Ishikawa (cell line): Measurements from ENCODE around the gene FMNL2.

Experiments
- CEBPB ChIP-seq: IDR thresholded peaks from 2 replicates; pipeline ENCODE4 v1.6.1; 2012
- CREB1 ChIP-seq: IDR thresholded peaks from 2 replicates; pipeline ENCODE4 v1.6.1; 2012; ENCODE audit warnings: low read depth
- EP300 ChIP-seq: IDR thresholded peaks from 2 replicates; pipeline ENCODE4 v1.6.1; 2012; ENCODE audit warnings: borderline replicate concordance
- RAD21 ChIP-seq: IDR thresholded peaks from 2 replicates; pipeline ENCODE4 v1.6.1; 2012; ENCODE audit warnings: low read depth
- TAF1 ChIP-seq: IDR thresholded peaks from 2 replicates; pipeline ENCODE4 v1.6.1; 2012; ENCODE audit warnings: low read depth, mild to moderate bottlenecking
- TCF12 ChIP-seq: IDR thresholded peaks from 2 replicates; pipeline ENCODE4 v1.6.1; 2012; ENCODE audit warnings: low read depth
- TF ChIP-seq, protein P1 (sequence below): IDR thresholded peaks from 2 replicates; pipeline ENCODE4 v1.6.1; 2012
- TF ChIP-seq, protein P2 (sequence below): IDR thresholded peaks from 2 replicates; pipeline ENCODE4 v1.6.1; 2012; ENCODE audit warnings: low read depth, mild to moderate bottlenecking

DNA sequence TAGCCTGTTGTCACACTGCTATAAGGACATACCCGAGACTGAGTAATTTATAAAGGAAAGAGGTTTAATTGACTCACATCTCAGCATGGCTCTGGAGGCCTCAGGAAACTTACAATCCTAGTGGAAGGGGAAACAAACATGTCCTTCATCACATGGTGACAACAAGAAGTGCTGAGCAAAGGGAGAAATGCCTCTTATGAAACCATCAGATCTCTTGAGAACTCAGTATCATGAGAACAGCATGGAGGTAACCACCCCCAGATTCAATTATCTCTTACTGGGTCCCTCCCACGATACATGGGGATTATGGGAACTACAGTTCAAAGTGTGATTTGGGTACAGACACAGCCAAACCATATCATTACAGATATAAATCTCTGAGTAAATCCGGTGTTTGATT, 233.6 kb downstream of the FMNL2 start:
- TF ChIP-seq, protein P1, sequence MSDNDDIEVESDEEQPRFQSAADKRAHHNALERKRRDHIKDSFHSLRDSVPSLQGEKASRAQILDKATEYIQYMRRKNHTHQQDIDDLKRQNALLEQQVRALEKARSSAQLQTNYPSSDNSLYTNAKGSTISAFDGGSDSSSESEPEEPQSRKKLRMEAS: no peak
- TF ChIP-seq CREB1 (no peak), TCF12 (no peak), EP300 (no peak), TAF1 (no peak), RAD21 (no peak), CEBPB (no peak)
- TF ChIP-seq, protein P2, sequence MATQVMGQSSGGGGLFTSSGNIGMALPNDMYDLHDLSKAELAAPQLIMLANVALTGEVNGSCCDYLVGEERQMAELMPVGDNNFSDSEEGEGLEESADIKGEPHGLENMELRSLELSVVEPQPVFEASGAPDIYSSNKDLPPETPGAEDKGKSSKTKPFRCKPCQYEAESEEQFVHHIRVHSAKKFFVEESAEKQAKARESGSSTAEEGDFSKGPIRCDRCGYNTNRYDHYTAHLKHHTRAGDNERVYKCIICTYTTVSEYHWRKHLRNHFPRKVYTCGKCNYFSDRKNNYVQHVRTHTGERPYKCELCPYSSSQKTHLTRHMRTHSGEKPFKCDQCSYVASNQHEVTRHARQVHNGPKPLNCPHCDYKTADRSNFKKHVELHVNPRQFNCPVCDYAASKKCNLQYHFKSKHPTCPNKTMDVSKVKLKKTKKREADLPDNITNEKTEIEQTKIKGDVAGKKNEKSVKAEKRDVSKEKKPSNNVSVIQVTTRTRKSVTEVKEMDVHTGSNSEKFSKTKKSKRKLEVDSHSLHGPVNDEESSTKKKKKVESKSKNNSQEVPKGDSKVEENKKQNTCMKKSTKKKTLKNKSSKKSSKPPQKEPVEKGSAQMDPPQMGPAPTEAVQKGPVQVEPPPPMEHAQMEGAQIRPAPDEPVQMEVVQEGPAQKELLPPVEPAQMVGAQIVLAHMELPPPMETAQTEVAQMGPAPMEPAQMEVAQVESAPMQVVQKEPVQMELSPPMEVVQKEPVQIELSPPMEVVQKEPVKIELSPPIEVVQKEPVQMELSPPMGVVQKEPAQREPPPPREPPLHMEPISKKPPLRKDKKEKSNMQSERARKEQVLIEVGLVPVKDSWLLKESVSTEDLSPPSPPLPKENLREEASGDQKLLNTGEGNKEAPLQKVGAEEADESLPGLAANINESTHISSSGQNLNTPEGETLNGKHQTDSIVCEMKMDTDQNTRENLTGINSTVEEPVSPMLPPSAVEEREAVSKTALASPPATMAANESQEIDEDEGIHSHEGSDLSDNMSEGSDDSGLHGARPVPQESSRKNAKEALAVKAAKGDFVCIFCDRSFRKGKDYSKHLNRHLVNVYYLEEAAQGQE: no peak
